GM11168 (cell line): Measurements from ENCODE around the gene ATP1B3.
"Not testable (repeated sequence)": the region's sequence is repeated elsewhere in the genome, so short reads cannot be mapped to it uniquely, and the experiment has no call there.

Source experiments
- in situ Hi-C: fragments of 300-500 bp; cut with MboI; formaldehyde crosslinking; loops from one replicate; pipeline ENCODE4 v1.12.0; 2022; ENCODE audit warnings: low sequenced_read_pairs; ENCODE audit not compliant: unreplicated experiment

Gene ATP1B3

GRCh38 chr3:141876381-141876890 lies at the start of gene ATP1B3:
TSS of gene ATP1B3 (plus strand) at chr3:141876643. CDS start at chr3:141876802, 159 bp downstream.
- in situ Hi-C loops: no loop called here

GRCh38 chr3:141828487-141828886 lies 48.0 kb upstream of the ATP1B3 start:
- in situ Hi-C loops: no loop called here

- in situ Hi-C loops: no loop called here
Observed at GRCh38 chr3:141828890-141829289, 47.6 kb upstream of the ATP1B3 start.

GRCh38 chr3:141830508-141830907 lies 45.9 kb upstream of the ATP1B3 start:
- in situ Hi-C loops: no loop called here

GRCh38 chr3:141834292-141834691 lies 42.2 kb upstream of the ATP1B3 start:
- in situ Hi-C loops: no loop called here

- in situ Hi-C loops: no loop called here
Observed at GRCh38 chr3:141835557-141836229, 40.8 kb upstream of the ATP1B3 start.

GRCh38 chr3:141839389-141839788 lies 37.1 kb upstream of the ATP1B3 start:
- in situ Hi-C loops: no loop called here

GRCh38 chr3:141840737-141841544 lies 35.5 kb upstream of the ATP1B3 start:
- in situ Hi-C loops: no loop called here

GRCh38 chr3:141844108-141844507 lies 32.3 kb upstream of the ATP1B3 start:
- in situ Hi-C loops: no loop called here

GRCh38 chr3:141844812-141845211 lies 31.6 kb upstream of the ATP1B3 start:
- in situ Hi-C loops: no loop called here

GRCh38 chr3:141845407-141846049 lies 30.9 kb upstream of the ATP1B3 start:
- in situ Hi-C loops: no loop called here

GRCh38 chr3:141846050-141846433 lies 30.4 kb upstream of the ATP1B3 start:
- in situ Hi-C loops: no loop called here

GRCh38 chr3:141848159-141848748 lies 28.2 kb upstream of the ATP1B3 start:
- in situ Hi-C loops: not testable (repeated sequence)

GRCh38 chr3:141849056-141849815 lies 27.2 kb upstream of the ATP1B3 start:
- in situ Hi-C loops: no loop called here

GRCh38 chr3:141851411-141851810 lies 25.0 kb upstream of the ATP1B3 start:
- in situ Hi-C loops: no loop called here

- in situ Hi-C loops: no loop called here
Observed at GRCh38 chr3:141853081-141853601, 23.3 kb upstream of the ATP1B3 start.

- in situ Hi-C loops: no loop called here
Observed at GRCh38 chr3:141853629-141854168, 22.7 kb upstream of the ATP1B3 start.

- in situ Hi-C loops: no loop called here
Observed at GRCh38 chr3:141854599-141854998, 21.8 kb upstream of the ATP1B3 start.

GRCh38 chr3:141858312-141858711 lies 18.1 kb upstream of the ATP1B3 start:
- in situ Hi-C loops: no loop called here
